Testis (tissue), 2 donors: Measurements from ENCODE around the gene HS3ST5.

Experiments
- POLR2A ChIP-seq: fragments of 450-650 bp; IDR thresholded peaks from one replicate; pipeline ENCODE4 v1.6.1; 2017; ENCODE audit warnings: antibody characterized with exemption, mild to moderate bottlenecking, moderate library complexity
- TF ChIP-seq, protein P1 (sequence below), 3 experiments: fragments of 450-650 bp in 2 of 3; fragments of 200-600 bp in 1 of 3; sonication (generic) in 1 of 3; IDR thresholded peaks; one replicate each; pipeline ENCODE4 v1.5.1; 2016 to 2019; ENCODE audit warnings: antibody characterized with exemption in 3 of 3, mild to moderate bottlenecking in 2 of 3, moderate library complexity in 1 of 3

DNA sequence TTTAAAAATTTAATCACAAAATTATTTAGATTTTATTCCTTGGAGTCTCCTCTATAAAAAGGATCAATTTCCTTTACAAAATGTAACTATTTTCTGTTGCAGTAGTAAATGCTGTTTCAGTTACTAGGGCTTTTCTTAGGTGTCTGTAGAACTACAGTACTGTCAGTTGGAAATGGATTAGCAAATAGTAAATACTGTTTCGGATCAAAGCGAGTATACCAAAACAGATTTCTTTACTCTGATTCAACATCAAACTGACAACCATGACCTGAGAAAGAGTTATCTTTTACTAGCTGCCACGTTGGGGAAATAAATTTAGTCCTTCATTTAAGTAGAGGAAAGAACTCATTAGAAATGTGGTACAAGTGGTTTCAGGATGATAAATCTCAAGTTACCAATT lies 172.5 kb downstream of the HS3ST5 start:
- no peak for TF ChIP-seq POLR2A
- TF ChIP-seq, protein P1, sequence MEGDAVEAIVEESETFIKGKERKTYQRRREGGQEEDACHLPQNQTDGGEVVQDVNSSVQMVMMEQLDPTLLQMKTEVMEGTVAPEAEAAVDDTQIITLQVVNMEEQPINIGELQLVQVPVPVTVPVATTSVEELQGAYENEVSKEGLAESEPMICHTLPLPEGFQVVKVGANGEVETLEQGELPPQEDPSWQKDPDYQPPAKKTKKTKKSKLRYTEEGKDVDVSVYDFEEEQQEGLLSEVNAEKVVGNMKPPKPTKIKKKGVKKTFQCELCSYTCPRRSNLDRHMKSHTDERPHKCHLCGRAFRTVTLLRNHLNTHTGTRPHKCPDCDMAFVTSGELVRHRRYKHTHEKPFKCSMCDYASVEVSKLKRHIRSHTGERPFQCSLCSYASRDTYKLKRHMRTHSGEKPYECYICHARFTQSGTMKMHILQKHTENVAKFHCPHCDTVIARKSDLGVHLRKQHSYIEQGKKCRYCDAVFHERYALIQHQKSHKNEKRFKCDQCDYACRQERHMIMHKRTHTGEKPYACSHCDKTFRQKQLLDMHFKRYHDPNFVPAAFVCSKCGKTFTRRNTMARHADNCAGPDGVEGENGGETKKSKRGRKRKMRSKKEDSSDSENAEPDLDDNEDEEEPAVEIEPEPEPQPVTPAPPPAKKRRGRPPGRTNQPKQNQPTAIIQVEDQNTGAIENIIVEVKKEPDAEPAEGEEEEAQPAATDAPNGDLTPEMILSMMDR (IDR thresholded peaks at IDR 0.05): no peak
